PC-9 (cell line): ENCODE measurements around the gene FUT2. TPM values are rescaled to one million over a fixed set of nuclear protein-coding genes. Genes with fewer than 3 reads are reported as not detected.

Source experiments
- BruUV-seq: library from RNA; stranded (reverse); fragments of 400-500 nt; replicated peaks from 2 replicates; lab custom pipeline; 2021; lab: Mats Ljungman, UMichigan
- CTCF ChIA-PET: fragments of 300-600 bp; sonication (Branson Sonifier 250); formaldehyde crosslinking; loops from one replicate; lab custom pipeline; 2022; ENCODE audit warnings: antibody characterized with exemption; lab: Charles Lee
- POLR2A ChIA-PET: fragments of 300-600 bp; sonication (Branson Sonifier 250); formaldehyde crosslinking; loops from one replicate; lab custom pipeline; 2022; ENCODE audit warnings: antibody characterized with exemption; ENCODE audit not compliant: unreplicated experiment; lab: Charles Lee
- DNase-seq, 2 experiments: peaks; one replicate each; pipeline versions ENCODE4 v3.0.0 to v3.0.0-alpha.2; 2015 to 2022; ENCODE audit warnings: mixed read lengths in 1 of 2
- H2AFZ ChIP-seq: fragments of 200-600 bp; sonication (generic); 2 replicates; pipeline ENCODE4 v1.8.1; 2017; ENCODE audit warnings: antibody characterized with exemption
- H3F3A ChIP-seq: fragments of 200-600 bp; sonication (generic); 2 replicates; pipeline ENCODE4 v1.8.1; 2017; ENCODE audit warnings: antibody characterized with exemption, mild to moderate bottlenecking, low read depth; ENCODE audit not compliant: insufficient read depth
- H3K27ac ChIP-seq: fragments of 200-600 bp; sonication (generic); 2 replicates; pipeline ENCODE4 v1.6.1; 2016; ENCODE audit warnings: mixed run types
- H3K27me3 ChIP-seq: fragments of 200-600 bp; sonication (generic); 2 replicates; pipeline ENCODE4 v1.6.1; 2016; ENCODE audit warnings: low read depth, mixed run types; ENCODE audit not compliant: insufficient read depth
- H3K36me3 ChIP-seq: fragments of 200-600 bp; sonication (generic); 2 replicates; pipeline ENCODE4 v1.6.1; 2016; ENCODE audit warnings: low read depth, mixed run types
- H3K4me1 ChIP-seq: fragments of 200-600 bp; sonication (generic); replicated peaks from 2 replicates; pipeline ENCODE4 v1.6.1; 2016; ENCODE audit warnings: mixed run types; ENCODE audit not compliant: insufficient read depth
- H3K4me2 ChIP-seq: fragments of 200-600 bp; sonication (generic); 2 replicates; pipeline ENCODE4 v1.6.1; 2017; ENCODE audit warnings: mixed run types
- H3K4me3 ChIP-seq: fragments of 200-600 bp; sonication (generic); 2 replicates; pipeline ENCODE4 v1.6.1; 2016; ENCODE audit warnings: mixed run types
- H3K79me2 ChIP-seq: fragments of 200-600 bp; sonication (generic); 2 replicates; pipeline ENCODE4 v1.6.1; 2017; ENCODE audit warnings: low read depth, mixed run types
- H3K9me2 ChIP-seq: fragments of 200-600 bp; sonication (generic); 2 replicates; pipeline ENCODE4 v1.8.1; 2017; ENCODE audit warnings: mild to moderate bottlenecking; ENCODE audit not compliant: insufficient read depth
- H3K9me3 ChIP-seq: fragments of 200-600 bp; sonication (generic); 2 replicates; pipeline ENCODE4 v1.8.1; 2016; ENCODE audit warnings: low read depth; ENCODE audit not compliant: insufficient read depth
- H4K20me1 ChIP-seq: fragments of 200-600 bp; sonication (generic); 2 replicates; pipeline ENCODE4 v1.8.1; 2017; ENCODE audit not compliant: insufficient read depth
- CTCF ChIP-seq: fragments of 200-600 bp; sonication (generic); conservative IDR thresholded peaks from 2 replicates; pipeline ENCODE4 v1.6.1; 2017; ENCODE audit warnings: mixed run types, antibody characterized with exemption, mild to moderate bottlenecking, moderate library complexity
- EZH2 ChIP-seq: fragments of 200-600 bp; sonication (generic); IDR thresholded peaks from 2 replicates; pipeline ENCODE4 v1.8.0; 2017; ENCODE audit warnings: antibody characterized with exemption, low read depth
- intact Hi-C: fragments of 100-400 bp; cut with micrococcal nuclease; formaldehyde crosslinking; loops from one replicate; pipeline ENCODE4 v1.10.0; 2022; ENCODE audit not compliant: unreplicated experiment
- total RNA-seq: library from RNA; stranded (reverse); gene quantifications from 2 replicates; pipeline ENCODE4 v1.2.3, GENCODE V29; 2021

FUT2 gene
- total RNA-seq, 1 experiment from 2014 or later: 8.7 TPM

DNA sequence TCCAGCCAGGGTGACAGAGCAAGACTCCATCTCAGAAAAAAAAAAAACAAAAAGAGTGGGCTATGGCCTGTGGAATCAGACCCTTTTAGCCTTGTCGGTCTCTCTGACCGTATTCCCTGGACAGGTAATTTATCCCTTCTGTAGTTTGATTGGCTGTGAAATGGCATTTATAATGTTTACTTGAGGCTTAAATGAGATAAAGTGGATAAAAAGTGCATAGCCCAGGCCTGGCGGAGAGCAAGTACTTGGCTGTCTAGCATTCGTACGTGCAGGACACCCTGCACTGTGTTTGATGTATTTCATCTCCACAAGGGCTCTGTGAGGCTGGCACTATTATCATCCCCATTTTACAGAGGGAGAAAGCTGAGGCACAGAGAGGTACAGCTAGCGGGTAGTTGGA lies 30.0 kb upstream of the FUT2 start:
- POLR2A ChIA-PET: interaction anchor here (0.6 to 0.7 kb wide), 3 partner anchors 30 to 803 kb away, joined by 3 to 7 read pairs (median 7); partner anchors contain the start of gene FUT2
- Histone ChIP-seq H3K27ac (no peak overlapping the region), H3F3A (no peaks in the 10 kb centered on the region), H3K27me3 (no peaks in the 10 kb centered on the region), H3K4me3 (no peak overlapping the region), H2AFZ (no peak overlapping the region), H3K4me2 (no peak overlapping the region), H4K20me1 (no peaks in the 10 kb centered on the region), H3K79me2 (no peaks in the 10 kb centered on the region), H3K9me3 (no peaks in the 10 kb centered on the region), H3K36me3 (no peaks in the 10 kb centered on the region), H3K4me1 (no peaks in the 10 kb centered on the region), H3K9me2 (no peaks in the 10 kb centered on the region)
- DNase-seq: no peak
- BruUV-seq: no TSS peak
- intact Hi-C loops: no loop called here
- CTCF ChIA-PET: interaction anchor here (0.6 kb wide), 1 partner anchor 176 kb away, joined by 3 read pairs; no protein-coding TSS in a partner anchor
- TF ChIP-seq CTCF (no peak), EZH2 (no peak)

DNA sequence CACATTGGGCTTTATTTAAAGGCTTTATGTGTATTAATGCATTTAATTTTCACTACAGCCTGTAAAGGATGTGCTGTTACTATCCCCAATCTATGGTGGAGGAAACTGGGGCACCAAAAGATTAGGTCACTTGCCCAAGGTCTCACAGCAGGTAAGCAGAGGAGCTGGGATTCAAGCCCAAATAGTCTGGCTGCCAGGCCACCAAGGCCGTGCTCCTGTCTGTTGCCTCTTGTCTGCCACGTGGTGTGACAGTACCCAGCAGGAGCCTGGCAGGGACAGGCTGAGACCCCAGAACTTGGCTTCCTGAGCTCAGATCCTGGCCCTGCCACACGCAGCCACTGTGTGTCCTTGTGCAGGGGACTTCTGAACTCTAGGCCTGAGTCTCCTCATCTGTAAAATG lies 27.4 kb upstream of the FUT2 start:
- H3K27ac ChIP-seq: no peak overlapping the region
- H3K9me3 ChIP-seq: no peaks in the 10 kb centered on the region
- no peaks in the 10 kb centered on the region for H3K27me3 ChIP-seq
- no peaks in the 10 kb centered on the region for H3K79me2 ChIP-seq
- H3K36me3 ChIP-seq: no peaks in the 10 kb centered on the region
- ChIA-PET POLR2A (no interaction called here), CTCF (no interaction called here)
- no peaks in the 10 kb centered on the region for H3K4me1 ChIP-seq
- no peaks in the 10 kb centered on the region for H4K20me1 ChIP-seq
- no peak for TF ChIP-seq EZH2
- no peak for TF ChIP-seq CTCF
- no peak overlapping the region for H3K4me2 ChIP-seq
- H3K9me2 ChIP-seq: no peaks in the 10 kb centered on the region
- H3K4me3 ChIP-seq: no peak overlapping the region
- intact Hi-C loops: no loop called here
- no peak overlapping the region for H2AFZ ChIP-seq
- BruUV-seq: no TSS peak
- no peak for DNase-seq
- 0 out of 2 replicates have a peak, but pooled peaks cover 4% of the 10 kb centered on the region for H3F3A ChIP-seq

DNA sequence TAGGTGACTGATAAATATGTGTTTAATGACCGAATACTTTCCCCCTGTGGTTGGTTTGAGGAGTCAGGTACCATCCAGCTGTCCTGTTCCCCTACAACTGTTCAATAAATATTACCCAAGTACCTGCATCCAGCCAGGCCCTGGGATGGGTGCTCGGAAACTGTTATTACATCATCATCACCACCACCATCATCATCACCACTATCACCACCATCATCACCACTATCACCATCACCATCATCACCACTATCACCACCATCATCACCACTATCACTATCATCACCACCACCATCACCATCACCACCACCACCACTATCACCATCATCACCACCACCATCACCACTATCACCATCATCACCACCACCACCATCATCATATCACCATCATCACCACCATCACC lies 27.0 kb upstream of the FUT2 start:
- Histone ChIP-seq H3K79me2 (no peaks in the 10 kb centered on the region), H3K4me1 (no peaks in the 10 kb centered on the region), H4K20me1 (no peaks in the 10 kb centered on the region), H3K4me2 (no peak overlapping the region), H3K27ac (no peak overlapping the region), H2AFZ (no peak overlapping the region), H3K4me3 (no peak overlapping the region), H3K9me2 (no peaks in the 10 kb centered on the region), H3F3A (0 out of 2 replicates have a peak, but pooled peaks cover 4% of the 10 kb centered on the region), H3K9me3 (no peaks in the 10 kb centered on the region), H3K27me3 (no peaks in the 10 kb centered on the region), H3K36me3 (no peaks in the 10 kb centered on the region)
- CTCF ChIA-PET: no interaction called here
- POLR2A ChIA-PET: no interaction called here
- no TSS peak for BruUV-seq
- intact Hi-C loops: no loop called here
- TF ChIP-seq CTCF: no peak
- TF ChIP-seq EZH2: no peak
- no peak for DNase-seq
